CD14-positive monocyte (primary cell): ENCODE data around the gene AQP7. TPM values are rescaled to one million over a fixed set of nuclear protein-coding genes. Genes with fewer than 3 reads are reported as not detected.
"Not testable (repeated sequence)": the region's sequence is repeated elsewhere in the genome, so short reads cannot be mapped to it uniquely, and the experiment has no call there.

Experiments used
- DNase-seq, 3 donors: peaks; one replicate each; pipeline ENCODE4 v3.0.0-alpha.2; 2011 to 2022
- H2AFZ ChIP-seq: 2 replicates; pipeline ENCODE4 v1.6.0; 2012; ENCODE audit warnings: mild to moderate bottlenecking, low read depth, low read length, inconsistent platforms; ENCODE audit not compliant: insufficient read depth, poor library complexity, severe bottlenecking
- H3K27ac ChIP-seq, 2 donors: 1 replicate in 1 of 2; 2 replicates in 1 of 2; pipeline ENCODE4 v1.5.1; 2012 to 2013; ENCODE audit warnings: low read length in 2 of 2, control low read depth in 1 of 2, inconsistent platforms in 1 of 2, low read depth in 1 of 2, mild to moderate bottlenecking in 1 of 2
- H3K27me3 ChIP-seq, 2 donors: one replicate each; pipeline versions ENCODE4 v1.6.0 to v1.6.1; 2011 to 2013; ENCODE audit warnings: low read length in 2 of 2; ENCODE audit not compliant: control insufficient read depth in 2 of 2, insufficient read depth in 2 of 2
- H3K36me3 ChIP-seq, 2 donors: replicated peaks in 1 of 2; 1 replicate in 1 of 2; 2 replicates in 1 of 2; pipeline versions ENCODE4 v1.5.1 to v1.6.1; 2012 to 2013; ENCODE audit warnings: low read length in 2 of 2, control low read depth in 1 of 2, inconsistent platforms in 1 of 2, mild to moderate bottlenecking in 1 of 2; ENCODE audit not compliant: insufficient read depth in 2 of 2, control insufficient read depth in 1 of 2
- H3K4me1 ChIP-seq, 2 donors: 1 replicate in 1 of 2; 2 replicates in 1 of 2; pipeline versions ENCODE4 v1.5.1 to v1.6.1; 2012 to 2013; ENCODE audit warnings: low read length in 2 of 2, control low read depth in 1 of 2, inconsistent platforms in 1 of 2, mild to moderate bottlenecking in 1 of 2, moderate library complexity in 1 of 2; ENCODE audit not compliant: insufficient read depth in 2 of 2, control insufficient read depth in 1 of 2
- H3K4me2 ChIP-seq: replicated peaks from 2 replicates; pipeline ENCODE3; 2012; ENCODE audit warnings: low read length, moderate library complexity, mild to moderate bottlenecking; ENCODE audit not compliant: poor library complexity, severe bottlenecking; ENCODE audit errors: extremely low read depth
- H3K4me3 ChIP-seq, 3 experiments: fragments of 200-600 bp in 1 of 3; sonication (generic) in 1 of 3; replicated peaks in 1 of 3; 1 replicate in 2 of 3; 2 replicates in 1 of 3; pipeline ENCODE4 v1.5.1; 2011 to 2013; ENCODE audit warnings: low read length in 3 of 3, mild to moderate bottlenecking in 3 of 3, control low read depth in 2 of 3, low read depth in 2 of 3, inconsistent platforms in 1 of 3, moderate library complexity in 1 of 3
- H3K79me2 ChIP-seq: 2 replicates; pipeline ENCODE4 v1.6.0; 2012; ENCODE audit warnings: mild to moderate bottlenecking, control low read depth, inconsistent platforms, low read length, moderate library complexity; ENCODE audit not compliant: insufficient read depth
- H3K9ac ChIP-seq: 2 replicates; pipeline ENCODE4 v1.6.0; 2017; ENCODE audit warnings: low read length, mild to moderate bottlenecking; ENCODE audit not compliant: insufficient read depth, poor library complexity, severe bottlenecking
- H3K9me3 ChIP-seq, 2 donors: replicated peaks in 1 of 2; 1 replicate in 1 of 2; 2 replicates in 1 of 2; pipeline versions ENCODE4 v1.5.1 to v1.6.1; 2012 to 2013; ENCODE audit warnings: low read length in 2 of 2, control low read depth in 1 of 2; ENCODE audit not compliant: control insufficient read depth in 1 of 2, insufficient read depth in 1 of 2
- H4K20me1 ChIP-seq: 2 replicates; pipeline ENCODE4 v1.6.0; 2012; ENCODE audit warnings: mild to moderate bottlenecking, low read length, control low read depth, moderate library complexity; ENCODE audit not compliant: insufficient read depth
- H3K27ac Mint-ChIP-seq, 7 donors: one replicate each; pipeline ENCODE4 v1.8.0; 2020; ENCODE audit warnings: mild to moderate bottlenecking in 7 of 7, mixed read lengths in 7 of 7, moderate library complexity in 6 of 7, inconsistent platforms in 2 of 7
- H3K27me3 Mint-ChIP-seq, 3 donors: one replicate each; pipeline ENCODE4 v1.8.0; 2021 to 2022; ENCODE audit warnings: low read depth in 3 of 3, mild to moderate bottlenecking in 3 of 3, mixed read lengths in 3 of 3, moderate library complexity in 3 of 3, inconsistent platforms in 1 of 3
- H3K36me3 Mint-ChIP-seq, 2 donors: one replicate each; pipeline ENCODE4 v1.8.0; 2020; ENCODE audit warnings: mixed read lengths in 2 of 2, inconsistent platforms in 1 of 2, mild to moderate bottlenecking in 1 of 2
- H3K4me1 Mint-ChIP-seq: one replicate; pipeline ENCODE4 v1.8.0; 2020; ENCODE audit warnings: mild to moderate bottlenecking, mixed read lengths
- H3K4me3 Mint-ChIP-seq, 2 donors: one replicate each; pipeline ENCODE4 v1.8.0; 2020; ENCODE audit warnings: mild to moderate bottlenecking in 2 of 2, mixed read lengths in 2 of 2, moderate library complexity in 1 of 2
- H3K9me3 Mint-ChIP-seq, 7 donors: one replicate each; pipeline ENCODE4 v1.8.0; 2020 to 2022; ENCODE audit warnings: mixed read lengths in 7 of 7, mild to moderate bottlenecking in 6 of 7, moderate library complexity in 6 of 7, inconsistent platforms in 2 of 7
- WGBS: methylation state at CpG from one replicate; pipeline ENCODE4 v1.1.5; 2013; ENCODE audit warnings: missing lambda C conversion rate; ENCODE audit not compliant: insufficient coverage; 5-methylcytosine and 5-hydroxymethylcytosine counted together
- intact Hi-C, 2 donors: fragments of 100-400 bp; cut with micrococcal nuclease; formaldehyde crosslinking; loops; one replicate each; pipeline versions ENCODE4 v1.15.0 to v1.15.1; 2023
- polyA plus RNA-seq, 3 donors: library from polyadenylated mRNA; depleted of rRNA in 1 of 3; unstranded in 2 of 3; stranded (reverse) in 1 of 3; fragments of 300-500 nt in 2 of 3; fragments of >200 nt in 1 of 3; fragmentation: Illumina TruSeq in 2 of 3; gene quantifications; 1 replicate in 2 of 3; 2 replicates in 1 of 3; pipeline ENCODE4 v1.2.3, GENCODE V29; 2012 to 2021
- TF ChIP-seq, protein P1 (sequence below): fragments of 200-600 bp; IDR thresholded peaks from one replicate; pipeline ENCODE4 v1.8.0; 2022; ENCODE audit warnings: antibody characterized with exemption, mild to moderate bottlenecking

The AQP7 gene
- polyA plus RNA-seq, 3 donors = not detected

DNA sequence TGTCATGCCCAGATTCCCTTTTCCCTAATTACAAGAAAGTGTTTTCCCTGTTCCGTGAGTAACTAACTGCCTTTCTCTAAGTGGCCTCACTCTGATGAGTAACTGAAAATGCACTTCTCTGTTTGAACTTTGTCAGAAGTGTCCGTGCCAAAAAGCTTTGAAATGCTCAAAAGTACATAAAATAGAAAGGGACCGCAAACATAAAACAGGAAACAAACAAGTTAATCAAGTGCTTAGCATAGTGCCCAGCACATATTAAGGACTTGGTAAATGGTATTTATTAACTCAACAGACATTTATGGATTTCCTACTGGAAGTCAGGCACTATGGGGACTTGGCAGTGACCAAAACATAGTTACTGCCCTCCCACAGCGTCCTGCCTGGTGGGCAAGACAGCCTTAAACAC, 22.8 kb upstream of the AQP7 start:
- Histone ChIP-seq H3K36me3 (no peaks in the 10 kb centered on the region), H4K20me1 (no peaks in the 10 kb centered on the region), H3K79me2 (no peaks in the 10 kb centered on the region), H3K4me3 (no peak overlapping the region), H3K27me3 (no peaks in the 10 kb centered on the region), H3K9me3 (no peaks in the 10 kb centered on the region), H3K27ac (no peak overlapping the region), H3K4me1 (no peaks in the 10 kb centered on the region), H3K4me2 (no peak overlapping the region), H2AFZ (no peak overlapping the region), H3K9ac (no peak overlapping the region)
- no peak for DNase-seq
- peaks cover 0 to 3% (median 1%) of the 10 kb centered on the region in 3 donors for H3K27me3 Mint-ChIP-seq
- peaks cover 0 to 3% (median 0%) of the 10 kb centered on the region in 7 donors for H3K9me3 Mint-ChIP-seq
- H3K27ac Mint-ChIP-seq = no peak overlapping the region
- TF ChIP-seq, protein P1, sequence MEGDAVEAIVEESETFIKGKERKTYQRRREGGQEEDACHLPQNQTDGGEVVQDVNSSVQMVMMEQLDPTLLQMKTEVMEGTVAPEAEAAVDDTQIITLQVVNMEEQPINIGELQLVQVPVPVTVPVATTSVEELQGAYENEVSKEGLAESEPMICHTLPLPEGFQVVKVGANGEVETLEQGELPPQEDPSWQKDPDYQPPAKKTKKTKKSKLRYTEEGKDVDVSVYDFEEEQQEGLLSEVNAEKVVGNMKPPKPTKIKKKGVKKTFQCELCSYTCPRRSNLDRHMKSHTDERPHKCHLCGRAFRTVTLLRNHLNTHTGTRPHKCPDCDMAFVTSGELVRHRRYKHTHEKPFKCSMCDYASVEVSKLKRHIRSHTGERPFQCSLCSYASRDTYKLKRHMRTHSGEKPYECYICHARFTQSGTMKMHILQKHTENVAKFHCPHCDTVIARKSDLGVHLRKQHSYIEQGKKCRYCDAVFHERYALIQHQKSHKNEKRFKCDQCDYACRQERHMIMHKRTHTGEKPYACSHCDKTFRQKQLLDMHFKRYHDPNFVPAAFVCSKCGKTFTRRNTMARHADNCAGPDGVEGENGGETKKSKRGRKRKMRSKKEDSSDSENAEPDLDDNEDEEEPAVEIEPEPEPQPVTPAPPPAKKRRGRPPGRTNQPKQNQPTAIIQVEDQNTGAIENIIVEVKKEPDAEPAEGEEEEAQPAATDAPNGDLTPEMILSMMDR = no peak
- intact Hi-C loops = no loop called here
- WGBS = 100% methylated on average over 1 of the region's 4 CpGs
- no peak overlapping the region for H3K4me3 Mint-ChIP-seq
- H3K36me3 Mint-ChIP-seq = no peaks in the 10 kb centered on the region
- peaks cover 5% of the 10 kb centered on the region for H3K4me1 Mint-ChIP-seq

GRCh38 chr9:33424492-33424891, 22.1 kb upstream of the AQP7 start:
- H3K4me3 ChIP-seq, H3K27ac Mint-ChIP-seq, H3K4me2 ChIP-seq, H3K27me3 Mint-ChIP-seq, H3K4me1 Mint-ChIP-seq, H3K36me3 ChIP-seq, H3K27ac ChIP-seq, H3K27me3 ChIP-seq, H3K9me3 ChIP-seq, H2AFZ ChIP-seq, H3K4me3 Mint-ChIP-seq, H3K9me3 Mint-ChIP-seq, H3K36me3 Mint-ChIP-seq, H3K4me1 ChIP-seq, DNase-seq, H3K79me2 ChIP-seq, H4K20me1 ChIP-seq, H3K9ac ChIP-seq, intact Hi-C loops: not testable (repeated sequence)
- WGBS = no CpG with 5 or more reads among the region's 6 CpGs

- H3K4me1 Mint-ChIP-seq, H3K9ac ChIP-seq, H3K27me3 ChIP-seq, DNase-seq, H2AFZ ChIP-seq, H3K4me3 Mint-ChIP-seq, H3K79me2 ChIP-seq, H3K36me3 Mint-ChIP-seq, H3K27ac ChIP-seq, H3K4me3 ChIP-seq, H3K4me1 ChIP-seq, H3K27me3 Mint-ChIP-seq, H3K36me3 ChIP-seq, H3K9me3 Mint-ChIP-seq, H3K9me3 ChIP-seq, H3K4me2 ChIP-seq, H4K20me1 ChIP-seq, intact Hi-C loops: not testable (repeated sequence)
- peak overlapping the region in 1 of 7 donors; percentile 23 for H3K27ac Mint-ChIP-seq
- WGBS = no CpG with 5 or more reads among the region's 7 CpGs
These were observed 21.7 kb upstream of the AQP7 start for GRCh38 chr9:33424043-33424442.
